Fibroblast of villous mesenchyme (primary cell): ENCODE results near the gene NEK3. TPM values are rescaled to one million over a fixed set of nuclear protein-coding genes. Genes with fewer than 3 reads are reported as not detected.
"Not testable (repeated sequence)": the region's sequence is repeated elsewhere in the genome, so short reads cannot be mapped to it uniquely, and the experiment has no call there.

Experiments
- DNase-seq: peaks from one replicate; pipeline ENCODE4 v3.0.0-alpha.2; 2010; ENCODE audit warnings: low read depth
- H3K4me3 ChIP-seq: 2 replicates; pipeline ENCODE4 v1.5.1; 2011; ENCODE audit warnings: low read depth, mild to moderate bottlenecking, low read length
- total RNA-seq: library from RNA; depleted of rRNA; stranded (reverse); fragments of >200 nt; gene quantifications from 2 replicates; pipeline ENCODE4 v1.2.3, GENCODE V29; 2012
- TF ChIP-seq, protein P1 (sequence below): IDR thresholded peaks from 2 replicates; pipeline ENCODE4 v1.5.1; 2012; ENCODE audit warnings: low read depth, mild to moderate bottlenecking, low read length; ENCODE audit not compliant: insufficient read depth

Gene NEK3
- total RNA-seq, 1 donor: 9.1 TPM

DNA sequence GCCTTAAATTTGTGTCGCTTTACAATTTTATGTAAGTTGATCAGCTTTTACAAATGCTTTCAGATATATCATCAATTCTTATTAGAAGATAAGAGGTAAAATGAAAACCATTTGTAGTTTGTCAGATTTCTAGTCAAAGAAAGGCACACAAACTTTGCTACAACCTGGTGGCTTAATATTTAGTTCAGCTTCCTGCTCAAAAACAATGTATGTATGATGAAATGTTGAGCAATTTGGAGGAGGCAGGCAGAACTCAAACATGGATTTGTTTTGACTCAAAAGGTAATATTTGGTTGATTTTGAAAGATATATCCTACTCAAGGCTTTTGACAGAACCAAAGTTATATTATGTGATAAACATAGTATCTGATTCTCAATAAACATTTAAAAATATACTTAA lies 54.8 kb downstream of the NEK3 start:
- peak; percentile 25 for DNase-seq
- no peak overlapping the region for H3K4me3 ChIP-seq
- TF ChIP-seq, protein P1, sequence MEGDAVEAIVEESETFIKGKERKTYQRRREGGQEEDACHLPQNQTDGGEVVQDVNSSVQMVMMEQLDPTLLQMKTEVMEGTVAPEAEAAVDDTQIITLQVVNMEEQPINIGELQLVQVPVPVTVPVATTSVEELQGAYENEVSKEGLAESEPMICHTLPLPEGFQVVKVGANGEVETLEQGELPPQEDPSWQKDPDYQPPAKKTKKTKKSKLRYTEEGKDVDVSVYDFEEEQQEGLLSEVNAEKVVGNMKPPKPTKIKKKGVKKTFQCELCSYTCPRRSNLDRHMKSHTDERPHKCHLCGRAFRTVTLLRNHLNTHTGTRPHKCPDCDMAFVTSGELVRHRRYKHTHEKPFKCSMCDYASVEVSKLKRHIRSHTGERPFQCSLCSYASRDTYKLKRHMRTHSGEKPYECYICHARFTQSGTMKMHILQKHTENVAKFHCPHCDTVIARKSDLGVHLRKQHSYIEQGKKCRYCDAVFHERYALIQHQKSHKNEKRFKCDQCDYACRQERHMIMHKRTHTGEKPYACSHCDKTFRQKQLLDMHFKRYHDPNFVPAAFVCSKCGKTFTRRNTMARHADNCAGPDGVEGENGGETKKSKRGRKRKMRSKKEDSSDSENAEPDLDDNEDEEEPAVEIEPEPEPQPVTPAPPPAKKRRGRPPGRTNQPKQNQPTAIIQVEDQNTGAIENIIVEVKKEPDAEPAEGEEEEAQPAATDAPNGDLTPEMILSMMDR: no peak

DNA sequence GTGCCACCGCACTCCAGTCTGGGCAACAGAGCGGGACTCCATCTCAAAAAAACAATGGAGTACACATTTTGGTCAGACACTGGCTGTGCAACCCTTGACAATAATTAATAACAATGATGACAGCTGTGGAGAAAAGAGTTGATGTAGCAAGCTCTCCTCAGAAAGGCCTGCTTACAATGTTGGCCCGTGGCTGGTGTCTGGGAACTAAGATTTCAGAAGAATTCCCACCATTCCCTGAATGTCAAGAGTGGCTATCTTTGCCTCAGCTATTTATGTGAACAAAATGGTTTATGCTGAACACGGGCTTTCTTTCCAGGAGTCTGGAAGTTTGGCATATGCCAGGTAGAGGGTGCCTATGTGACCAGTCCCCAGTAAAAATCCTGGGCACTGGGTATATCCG lies 56.0 kb downstream of the NEK3 start:
- no peak for DNase-seq
- TF ChIP-seq, protein P1: no peak
- no peak overlapping the region for H3K4me3 ChIP-seq

DNA sequence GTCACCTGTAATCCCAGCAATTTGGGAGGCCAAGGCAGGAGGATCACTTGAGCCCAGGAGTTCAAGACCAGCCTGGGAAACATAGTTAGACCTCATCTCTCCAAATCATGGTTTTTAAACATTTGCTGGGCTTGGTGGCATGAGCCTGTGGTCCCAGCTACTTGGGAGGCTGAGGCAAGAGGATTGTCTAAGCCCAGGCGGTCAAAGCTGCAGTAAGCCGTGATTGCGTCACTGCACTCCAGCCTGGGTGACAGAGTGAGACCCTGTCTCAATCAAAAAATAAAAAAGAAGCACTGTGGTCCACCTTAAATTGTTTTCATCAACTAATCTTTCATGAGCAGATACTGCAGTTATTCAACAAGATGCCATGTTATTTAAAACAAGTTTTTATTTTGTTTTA lies 57.0 kb downstream of the NEK3 start:
- DNase-seq, H3K4me3 ChIP-seq: not testable (repeated sequence)

DNA sequence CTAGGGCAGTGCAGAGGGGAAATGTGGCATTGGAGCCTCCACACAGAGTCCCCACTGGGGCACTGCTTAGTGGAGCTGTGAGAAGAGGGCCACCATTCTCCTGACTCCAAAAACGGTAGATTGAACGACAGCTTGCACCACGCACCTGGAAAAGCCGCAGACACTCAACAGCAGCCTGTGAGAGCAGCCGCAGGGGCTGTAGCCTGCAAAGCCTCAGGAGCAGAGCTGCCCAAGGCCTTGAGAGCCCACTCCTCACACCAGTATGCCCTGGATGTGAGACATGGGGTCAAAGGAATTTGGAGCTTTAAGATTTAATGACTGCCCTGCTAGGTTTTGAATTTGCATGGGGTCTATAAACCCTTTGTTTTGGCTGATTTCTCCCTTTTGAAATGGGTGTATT lies 62.2 kb downstream of the NEK3 start:
- no peak for DNase-seq
- no peak overlapping the region for H3K4me3 ChIP-seq
- TF ChIP-seq, protein P1: no peak

DNA sequence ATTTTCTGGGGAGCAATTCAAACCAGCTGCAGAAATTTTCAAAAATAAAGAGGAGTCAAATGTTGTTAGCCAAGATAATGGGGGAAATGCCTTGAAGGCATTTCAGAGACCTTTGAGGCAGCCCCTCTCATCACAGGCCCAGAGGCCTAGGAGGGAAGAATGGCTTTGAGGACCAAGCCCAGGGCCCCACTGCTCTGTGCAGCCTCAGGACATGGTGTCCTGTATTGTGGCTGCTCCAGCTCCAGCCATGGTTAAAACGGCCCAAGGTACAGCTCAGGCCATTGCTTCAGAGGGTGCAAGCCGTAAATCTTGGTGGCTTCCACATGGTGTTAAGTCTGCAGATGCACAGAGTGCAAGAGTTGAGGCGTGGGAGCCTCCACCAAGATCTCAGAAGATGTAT lies 62.6 kb downstream of the NEK3 start:
- H3K4me3 ChIP-seq: no peak overlapping the region
- TF ChIP-seq, protein P1: no peak
- no peak for DNase-seq

DNA sequence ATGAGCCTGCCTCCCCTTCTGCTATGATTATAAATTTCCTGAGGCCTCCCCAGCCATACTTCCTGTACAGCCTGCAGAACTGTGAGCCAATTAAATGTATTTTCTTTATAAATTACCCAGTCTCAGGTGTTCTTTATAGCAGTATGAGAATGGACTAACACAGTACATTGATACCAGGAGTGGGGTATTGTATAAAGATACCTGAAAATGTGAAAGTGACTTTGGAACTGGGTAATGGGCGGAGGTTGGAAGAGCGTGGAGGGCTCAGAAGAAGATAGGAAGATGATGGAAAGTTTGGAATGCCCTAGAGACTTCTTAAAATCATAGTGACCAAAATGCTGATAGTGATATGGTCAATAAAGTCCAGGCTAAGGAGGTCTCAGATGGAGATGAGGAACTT lies 63.3 kb downstream of the NEK3 start:
- DNase-seq: no peak
- TF ChIP-seq, protein P1: no peak
- H3K4me3 ChIP-seq: no peak overlapping the region

DNA sequence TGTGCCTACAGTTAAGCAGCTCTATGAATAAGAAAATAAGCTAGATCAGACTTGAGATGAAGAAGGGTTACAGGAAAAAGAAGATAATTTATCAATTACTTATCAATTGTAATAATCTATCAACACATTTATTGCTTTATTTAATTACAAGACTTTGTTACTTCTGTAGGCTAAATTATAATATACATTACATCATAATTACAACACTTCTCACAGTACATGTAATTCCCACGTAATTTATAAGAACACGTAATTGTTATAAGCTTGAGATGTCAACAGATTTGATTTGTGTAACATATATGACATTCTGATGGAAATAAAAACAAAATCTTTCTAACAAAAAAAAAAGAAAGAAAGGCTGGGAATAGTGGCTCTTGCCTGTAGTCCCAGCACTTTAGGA lies 67.3 kb downstream of the NEK3 start:
- no peak overlapping the region for H3K4me3 ChIP-seq
- DNase-seq: no peak
- TF ChIP-seq, protein P1: no peak
